GM18526 (cell line): ENCODE results near the gene ANO2.

Experiments
- POLR2A ChIP-seq: IDR thresholded peaks from 3 replicates; pipeline ENCODE4 v1.6.1; 2011; ENCODE audit not compliant: insufficient read length; ENCODE audit errors: extremely low read depth

Gene ANO2

GRCh38 chr12:5912437-5913334 is 32.4 kb downstream of the ANO2 start:
- no peak for TF ChIP-seq POLR2A

DNA sequence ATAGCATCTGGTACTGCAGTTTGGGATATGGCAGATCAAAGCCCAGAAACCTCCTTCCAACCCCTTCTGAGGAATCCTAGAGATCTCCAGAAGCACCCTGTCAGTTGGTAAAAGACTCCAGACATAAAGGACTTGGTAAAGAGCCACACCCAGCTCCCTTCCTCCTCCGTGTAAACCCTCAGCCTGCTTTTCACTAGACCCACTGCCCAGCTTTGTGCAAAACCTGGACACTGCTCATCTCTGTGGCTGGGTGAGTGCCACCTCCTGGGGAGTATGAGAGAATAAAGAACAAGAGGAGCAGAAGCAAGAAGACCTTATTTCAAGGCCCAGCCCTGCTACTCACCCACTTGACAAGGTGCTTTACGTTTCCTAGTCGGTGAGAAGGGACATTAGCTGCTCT is 33.0 kb downstream of the ANO2 start:
- TF ChIP-seq POLR2A = no peak

DNA sequence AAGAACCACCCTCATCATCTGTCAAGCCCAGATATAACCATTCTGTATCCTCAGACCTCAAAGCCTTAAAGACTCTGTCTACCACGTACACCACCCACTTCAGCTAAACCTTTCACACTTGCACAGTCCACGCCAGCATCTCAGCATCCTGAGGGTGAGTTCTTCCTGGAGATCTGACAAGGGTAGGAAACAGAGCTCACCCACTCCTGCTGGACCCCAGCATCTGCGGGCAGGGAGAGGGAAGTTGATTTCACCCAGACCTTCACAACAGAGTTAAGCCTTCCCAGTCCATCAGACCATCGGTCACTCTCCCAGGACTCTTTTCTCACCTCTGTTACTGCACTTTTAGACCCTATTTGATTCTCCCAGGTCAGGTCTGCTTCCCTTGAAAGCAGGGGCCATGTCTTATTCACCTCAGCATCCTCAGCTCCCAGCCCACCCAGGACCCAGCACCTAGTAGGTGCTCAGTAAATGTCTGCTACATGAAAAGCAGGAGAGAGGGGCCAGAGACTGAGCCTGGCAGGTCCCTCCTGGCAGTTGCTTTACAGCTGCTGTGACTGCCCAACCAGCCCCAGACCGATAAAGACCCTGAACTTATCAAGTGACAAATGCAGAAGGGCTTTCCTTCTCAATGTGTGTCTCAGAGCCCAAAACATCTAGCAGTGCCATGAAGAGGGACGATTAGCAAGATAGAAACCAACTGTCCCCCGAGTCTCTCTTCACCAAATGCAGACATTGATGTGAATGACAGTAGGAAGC is 34.1 kb downstream of the ANO2 start:
- TF ChIP-seq POLR2A = no peak

GRCh38 chr12:5909560-5909959 is 35.5 kb downstream of the ANO2 start:
- TF ChIP-seq POLR2A = no peak

DNA sequence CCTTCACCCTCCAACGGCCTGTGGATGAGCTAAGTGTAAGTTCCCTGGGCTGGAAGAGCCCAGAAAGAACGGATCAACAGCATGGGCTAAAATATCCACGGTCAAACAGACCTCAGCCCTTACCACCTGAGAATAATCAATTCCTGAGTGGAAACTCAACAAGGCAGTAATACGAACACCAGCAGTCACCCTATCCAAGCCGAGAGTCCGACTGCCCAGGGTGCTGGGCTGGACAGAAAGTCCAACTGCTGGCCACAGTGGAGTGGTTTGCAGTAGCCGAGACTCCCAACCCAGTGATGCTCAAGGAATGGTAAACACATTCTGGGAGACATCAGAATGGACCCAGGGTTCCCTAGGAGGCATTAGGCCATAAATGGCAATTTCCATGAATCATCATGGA is 36.8 kb downstream of the ANO2 start:
- no peak for TF ChIP-seq POLR2A

- TF ChIP-seq POLR2A = no peak
Measured at GRCh38 chr12:5907807-5908206, 37.3 kb downstream of the ANO2 start.

- no peak for TF ChIP-seq POLR2A
Measured at GRCh38 chr12:5905757-5906156, 39.3 kb downstream of the ANO2 start.

DNA sequence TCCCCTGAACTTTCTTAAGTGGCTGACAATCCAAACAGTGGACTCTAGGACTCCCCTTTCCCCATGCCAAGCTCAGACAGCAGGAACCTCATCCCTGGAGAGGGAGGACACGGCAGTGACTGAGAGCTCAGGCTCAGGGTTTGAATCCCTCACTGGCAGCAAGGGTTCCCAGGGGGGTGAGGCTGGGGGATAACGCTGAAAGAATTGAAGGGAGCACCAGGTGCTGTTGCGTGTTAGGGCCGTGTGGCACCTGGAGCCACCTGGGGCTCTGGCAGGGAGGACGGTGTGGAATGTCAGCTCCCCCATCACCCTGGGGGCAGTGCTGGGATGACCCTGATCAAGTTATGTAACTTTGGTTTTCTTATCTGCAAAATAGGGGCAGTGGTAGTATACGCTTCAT is 40.1 kb downstream of the ANO2 start:
- TF ChIP-seq POLR2A = no peak

DNA sequence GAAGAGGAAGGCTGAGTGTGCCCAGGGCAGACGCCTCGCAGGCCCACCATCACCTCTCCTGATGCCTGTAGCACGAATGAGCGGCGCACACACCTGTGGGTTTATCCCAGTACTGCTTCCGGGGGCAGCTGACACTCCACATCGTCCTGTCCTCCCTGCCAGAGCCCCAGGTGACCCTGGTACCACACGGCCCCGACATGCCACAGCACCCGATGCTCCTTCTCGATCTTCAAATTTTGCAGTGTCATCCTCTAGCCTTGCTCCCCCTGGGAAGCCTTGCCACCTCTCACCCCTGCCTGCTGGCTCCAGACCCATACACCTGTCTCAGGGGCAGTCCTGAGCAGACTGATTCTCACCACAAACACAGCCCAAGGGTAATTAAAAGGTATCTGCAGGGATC is 40.6 kb downstream of the ANO2 start:
- TF ChIP-seq POLR2A = no peak

DNA sequence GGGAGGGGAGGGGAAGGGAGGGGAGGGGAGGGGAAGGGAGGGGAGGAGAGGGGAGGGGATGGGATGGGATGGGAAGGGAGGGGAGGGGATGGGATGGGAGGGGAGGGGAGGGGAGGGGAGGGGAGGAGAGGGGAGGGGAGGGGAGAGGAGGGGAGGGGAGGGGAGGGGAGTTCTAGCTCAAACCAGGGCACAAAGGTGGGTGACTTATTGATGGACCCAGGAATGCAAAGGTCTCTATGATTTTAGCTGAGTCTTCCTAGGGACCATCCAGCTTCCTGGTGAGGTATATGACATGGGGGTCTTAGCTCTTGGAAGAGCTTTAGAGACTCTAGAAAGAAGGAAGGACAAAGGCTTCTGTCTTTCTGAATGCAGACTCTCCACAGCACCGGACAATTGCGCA is 42.3 kb downstream of the ANO2 start:
- no peak for TF ChIP-seq POLR2A

- TF ChIP-seq POLR2A = no peak
Measured at GRCh38 chr12:5901416-5901815, 43.6 kb downstream of the ANO2 start.

DNA sequence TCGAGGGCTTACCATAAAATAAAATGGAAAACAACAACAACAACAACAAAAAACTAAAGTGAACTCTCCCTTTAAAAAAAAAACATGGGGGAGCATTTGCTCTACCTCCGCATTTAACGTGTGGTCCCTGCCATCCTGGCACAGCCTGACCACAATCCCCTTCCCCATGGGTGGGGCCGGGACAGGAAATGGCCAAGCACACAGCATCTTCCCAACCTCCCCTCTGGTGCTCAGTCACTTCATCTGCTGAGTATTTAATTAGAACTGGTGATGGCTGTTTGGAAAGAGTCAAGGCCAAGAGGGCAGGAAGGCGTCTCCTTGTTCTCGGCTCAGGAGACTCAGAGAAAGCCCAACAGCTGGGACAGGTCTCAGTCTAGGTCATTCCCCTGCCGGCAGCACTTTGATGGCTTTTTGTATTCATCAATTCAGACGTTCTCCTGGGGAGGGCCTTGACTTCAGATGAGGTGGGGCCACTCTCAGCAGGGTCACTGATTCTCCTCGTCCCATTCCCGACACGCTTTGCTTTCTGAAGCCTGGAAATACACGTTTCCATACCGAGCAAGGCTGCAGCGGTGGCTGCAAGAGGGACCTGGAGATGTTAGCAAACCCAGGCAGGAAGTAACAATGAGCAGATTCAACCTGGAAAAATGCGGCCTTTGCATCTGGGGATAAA is 44.4 kb downstream of the ANO2 start:
- TF ChIP-seq POLR2A = no peak

- TF ChIP-seq POLR2A = no peak
Measured at GRCh38 chr12:5900076-5900475, 45.0 kb downstream of the ANO2 start.

DNA sequence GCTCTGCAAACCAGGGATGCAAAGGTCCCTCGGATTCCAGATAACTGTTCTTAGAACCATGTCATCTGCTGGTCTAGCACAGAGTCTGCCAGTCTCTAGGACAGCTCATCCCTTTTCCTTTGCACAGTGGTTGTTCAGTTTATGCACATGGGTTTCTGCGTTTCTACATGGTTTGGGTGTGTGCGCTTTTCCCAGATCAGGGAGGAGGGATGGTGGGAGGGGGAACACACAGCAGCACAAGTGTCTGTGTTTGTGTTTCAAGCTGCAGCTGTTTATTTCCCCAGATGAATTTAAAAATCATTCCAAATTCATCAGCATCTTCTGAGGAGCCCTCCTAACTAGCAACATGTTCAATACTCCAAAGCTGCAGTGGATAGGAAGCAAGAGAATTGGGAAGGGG is 45.4 kb downstream of the ANO2 start:
- no peak for TF ChIP-seq POLR2A

GRCh38 chr12:5898874-5899273 is 46.2 kb downstream of the ANO2 start:
- TF ChIP-seq POLR2A = no peak
